GM23338 (cell line): Measurements from ENCODE around the gene TWIST2. TPM values are rescaled to one million over a fixed set of nuclear protein-coding genes. Genes with fewer than 3 reads are reported as not detected.

Source experiments
- CREB1 ChIP-seq: fragments of 250-450 bp; sonication (Bioruptor Pico); IDR thresholded peaks from 2 replicates; pipeline ENCODE4 v1.5.0; 2020; ENCODE audit warnings: low read depth, mild to moderate bottlenecking, moderate library complexity
- CTCF ChIP-seq, 2 experiments: fragments of 200-600 bp in 1 of 2; sonication (generic) in 1 of 2; conservative IDR thresholded peaks; 2 replicates each; pipeline versions ENCODE4 v1.5.1 to v1.6.1; 2016 to 2017; ENCODE audit warnings: antibody characterized with exemption in 2 of 2, low read depth in 2 of 2, mild to moderate bottlenecking in 2 of 2, moderate library complexity in 1 of 2
- JUNB ChIP-seq: IDR thresholded peaks from one replicate; pipeline ENCODE4 v1.6.1; 2016; ENCODE audit warnings: antibody characterized with exemption; ENCODE audit not compliant: unreplicated experiment
- NANOG ChIP-seq: IDR thresholded peaks from 2 replicates; pipeline ENCODE4 v1.6.1; 2016; ENCODE audit warnings: antibody characterized with exemption, borderline replicate concordance
- POLR2AphosphoS5 ChIP-seq: IDR thresholded peaks from 2 replicates; pipeline ENCODE4 v1.6.1; 2016; ENCODE audit warnings: antibody characterized with exemption, low read depth
- REST ChIP-seq: IDR thresholded peaks from one replicate; pipeline ENCODE4 v1.6.1; 2018; ENCODE audit warnings: antibody characterized with exemption; ENCODE audit not compliant: unreplicated experiment
- STAT1 ChIP-seq: IDR thresholded peaks from one replicate; pipeline ENCODE4 v1.6.1; 2016; ENCODE audit warnings: antibody characterized with exemption; ENCODE audit not compliant: unreplicated experiment
- ZNF114 ChIP-seq: fragments of 250-450 bp; sonication (Bioruptor Pico); IDR thresholded peaks from 2 replicates; pipeline ENCODE4 v1.5.0; 2020; ENCODE audit warnings: mild to moderate bottlenecking, moderate library complexity
- ZNF462 ChIP-seq: fragments of 250-450 bp; sonication (Bioruptor Pico); IDR thresholded peaks from 2 replicates; pipeline ENCODE4 v1.5.0; 2020; ENCODE audit warnings: mild to moderate bottlenecking, moderate library complexity
- polyA plus RNA-seq: library from polyadenylated mRNA; unstranded; fragments of >200 nt; fragmentation: Nextera tagmentation; extraction: Ambion mirVana; gene quantifications from 2 replicates; pipeline ENCODE4 v1.2.1, GENCODE V29; 2016
- total RNA-seq: library from RNA; depleted of rRNA; stranded (reverse); fragments of >200 nt; shearing (Covaris generic); gene quantifications from 2 replicates; pipeline ENCODE4 v1.2.3, GENCODE V29; 2014

TWIST2 gene
- total and polyA plus RNA-seq, 2 experiments from 2014 or later, result 7.0 to 12.5 TPM

DNA sequence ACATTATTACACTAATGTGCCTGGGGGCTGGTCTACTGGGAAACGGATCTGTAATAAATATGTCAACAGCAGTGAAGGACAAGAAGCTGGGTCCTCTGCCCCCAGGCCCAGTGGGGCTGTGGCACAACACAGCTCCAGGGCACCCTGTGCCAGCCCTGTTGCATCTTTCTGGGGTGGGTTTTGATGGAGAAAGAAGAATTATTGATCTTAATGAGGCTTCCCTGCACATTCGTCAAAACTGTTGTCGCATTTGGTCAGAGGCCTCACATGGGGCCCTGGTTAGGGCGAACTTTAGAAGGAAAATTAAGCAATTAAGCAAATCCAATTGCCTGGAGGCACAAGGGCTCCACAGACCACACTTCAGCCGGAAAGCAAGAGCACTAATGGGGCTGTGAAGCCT, 30.0 kb upstream of the TWIST2 start (continued):
- no peak for TF ChIP-seq ZNF462 (CRISPR knock-in tag)
- TF ChIP-seq CREB1 (CRISPR knock-in tag), result no peak
- no peak for TF ChIP-seq CTCF (conservative IDR thresholded peaks at IDR 0.05; ENCODE audit: low read depth in 2 of 2)
- TF ChIP-seq JUNB, result no peak
- no peak for TF ChIP-seq STAT1
- TF ChIP-seq ZNF114 (CRISPR knock-in tag), result no peak
- TF ChIP-seq NANOG, result no peak
- TF ChIP-seq REST, result no peak
- no peak for TF ChIP-seq POLR2AphosphoS5
